NCI-H82 (cell line): ENCODE measurements around the gene TTBK1.
"Not testable (repeated sequence)": the region's sequence is repeated elsewhere in the genome, so short reads cannot be mapped to it uniquely, and the experiment has no call there.

Experiments
- DNase-seq: peaks from one replicate; lab custom pipeline; 2025; lab: John Stamatoyannopoulos, UW

Gene TTBK1

GRCh38 chr6:43287717-43288679 lies 44.7 kb downstream of the TTBK1 start:
- DNase-seq: no peak

GRCh38 chr6:43290339-43290904 lies 47.1 kb downstream of the TTBK1 start:
- DNase-seq: no peak

- DNase-seq: no peak
These were observed 47.6 kb downstream of the TTBK1 start for GRCh38 chr6:43290905-43291355.

- no peak for DNase-seq
These were observed 48.4 kb downstream of the TTBK1 start for GRCh38 chr6:43291708-43292107.

GRCh38 chr6:43292341-43292740 lies 49.1 kb downstream of the TTBK1 start:
- no peak for DNase-seq

- DNase-seq: no peak
These were observed 49.6 kb downstream of the TTBK1 start for GRCh38 chr6:43292763-43293318.

- no peak for DNase-seq
These were observed 50.4 kb downstream of the TTBK1 start for GRCh38 chr6:43293698-43294097.

GRCh38 chr6:43294536-43294935 lies 51.3 kb downstream of the TTBK1 start:
- DNase-seq: no peak

- DNase-seq: no peak
These were observed 52.2 kb downstream of the TTBK1 start for GRCh38 chr6:43295456-43295855.

GRCh38 chr6:43296780-43297497 lies 53.7 kb downstream of the TTBK1 start:
- DNase-seq: no peak

GRCh38 chr6:43297644-43298564 lies 54.6 kb downstream of the TTBK1 start, which contains the start of gene SLC22A7:
SLC22A7 (plus strand) TSS chr6:43298260; CDS start chr6:43298359, 99 bp downstream.
- no peak for DNase-seq

- no peak for DNase-seq
These were observed 55.5 kb downstream of the TTBK1 start for GRCh38 chr6:43298565-43299337.

GRCh38 chr6:43299338-43300293 lies 56.3 kb downstream of the TTBK1 start:
- DNase-seq: no peak

- no peak for DNase-seq
These were observed 58.0 kb downstream of the TTBK1 start for GRCh38 chr6:43301081-43301870.

GRCh38 chr6:43302126-43302525 lies 58.8 kb downstream of the TTBK1 start:
- DNase-seq: no peak

- not testable (repeated sequence) for DNase-seq
These were observed 59.7 kb downstream of the TTBK1 start for GRCh38 chr6:43303006-43303405.

- no peak for DNase-seq
These were observed 60.6 kb downstream of the TTBK1 start for GRCh38 chr6:43303751-43304331.

- DNase-seq: no peak
These were observed 61.1 kb downstream of the TTBK1 start for GRCh38 chr6:43304361-43304760.
